AG10803 (cell line): ENCODE data around the gene AUP1.

Experiments
- DNase-seq: peaks from one replicate; pipeline ENCODE4 v3.0.0; 2010; ENCODE audit warnings: low read depth
- H3K4me3 ChIP-seq: 2 replicates; pipeline ENCODE4 v1.5.1; 2011; ENCODE audit warnings: mild to moderate bottlenecking, low read length, control low read depth
- CTCF ChIP-seq: conservative IDR thresholded peaks from 2 replicates; pipeline ENCODE4 v1.5.1; 2011; ENCODE audit warnings: mild to moderate bottlenecking, low read length, control low read depth, inconsistent platforms

AUP1 gene

GRCh38 chr2:74551942-74552913 lies 22.7 kb upstream of the AUP1 start:
- no peak for DNase-seq
- no peak for TF ChIP-seq CTCF
- peak overlapping the region; percentile 95 for H3K4me3 ChIP-seq

- peak overlapping the region; percentile 1; the same call in 1 of the 2 replicates for H3K4me3 ChIP-seq
- no peak for TF ChIP-seq CTCF
- DNase-seq = no peak
Measured at GRCh38 chr2:74551530-74551929, 22.0 kb upstream of the AUP1 start.

- no peak for TF ChIP-seq CTCF
- peak overlapping the region; percentile 12; the same call in 1 of the 2 replicates for H3K4me3 ChIP-seq
- DNase-seq = no peak
Measured at GRCh38 chr2:74550231-74550630, 20.7 kb upstream of the AUP1 start.

DNA sequence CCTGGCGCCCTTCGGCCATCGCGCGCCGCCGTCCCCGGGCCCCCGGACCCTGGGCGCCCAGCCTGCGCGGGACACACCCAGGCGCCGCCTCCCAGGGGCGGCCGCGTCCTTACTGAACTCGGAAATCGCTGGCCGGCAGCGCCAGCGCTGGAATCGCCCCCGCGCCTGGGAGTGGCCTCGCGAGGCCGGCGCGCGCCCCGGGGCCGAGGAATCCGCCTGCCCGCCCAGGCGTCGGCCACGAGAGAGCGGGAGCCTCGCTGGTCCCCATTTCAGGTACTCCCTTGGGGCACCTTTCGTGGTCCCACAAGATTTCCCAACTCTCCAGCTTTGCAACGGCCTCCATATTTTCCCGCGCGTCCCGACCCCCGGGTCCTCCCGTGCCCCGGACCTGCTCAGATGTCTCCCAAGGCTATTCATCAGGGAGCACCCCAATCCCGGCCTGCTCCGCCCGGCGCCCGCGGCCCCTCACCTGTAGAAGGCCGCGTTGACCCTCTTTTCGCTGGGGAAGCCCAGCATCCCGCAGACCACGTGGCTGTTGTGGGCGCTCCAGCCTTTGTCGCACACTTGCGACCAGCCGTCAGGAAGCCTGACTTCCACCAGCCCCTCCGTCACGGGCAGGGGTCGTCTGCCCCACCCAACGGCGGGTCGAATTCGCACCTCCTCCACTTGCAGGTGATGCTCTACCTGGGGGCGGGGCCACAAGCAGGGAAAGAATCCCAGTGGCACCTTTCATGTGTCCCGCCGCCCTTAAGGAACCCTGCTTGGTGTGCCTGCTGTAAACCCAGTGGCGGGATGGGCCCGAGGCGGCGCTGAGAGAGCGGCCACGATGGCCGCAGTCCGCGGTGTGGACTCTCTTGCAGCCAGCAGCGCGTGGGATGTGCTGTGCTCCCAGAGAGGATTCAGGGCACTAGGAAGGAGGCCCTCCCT lies 19.7 kb upstream of the AUP1 start:
- TF ChIP-seq CTCF = no peak
- peak overlapping the region; percentile 58 for H3K4me3 ChIP-seq
- peak; percentile 40 for DNase-seq

GRCh38 chr2:74548285-74548899 lies 18.9 kb upstream of the AUP1 start:
- H3K4me3 ChIP-seq = peak overlapping the region; percentile 58
- no peak for DNase-seq
- no peak for TF ChIP-seq CTCF

- H3K4me3 ChIP-seq = no peak overlapping the region
- no peak for TF ChIP-seq CTCF
- no peak for DNase-seq
Measured at GRCh38 chr2:74546004-74546403, 16.5 kb upstream of the AUP1 start.
